H9 (cell line): ENCODE results near the gene PRSS50. TPM values are rescaled to one million over a fixed set of nuclear protein-coding genes. Genes with fewer than 3 reads are reported as not detected.

Source experiments
- DNase-seq: peaks from one replicate; pipeline ENCODE4 v3.0.0-alpha.2; 2017
- H2AFZ ChIP-seq: one replicate; pipeline ENCODE4 v1.6.1; 2013; ENCODE audit warnings: mild to moderate bottlenecking, low read length, control low read depth, moderate library complexity
- H2AK5ac ChIP-seq: 2 replicates; pipeline ENCODE4 v1.6.1; 2013; ENCODE audit warnings: low read length, control low read depth, mixed read lengths; ENCODE audit not compliant: insufficient read length
- H2BK120ac ChIP-seq: one replicate; pipeline ENCODE4 v1.6.1; 2013; ENCODE audit warnings: low read depth, mild to moderate bottlenecking, low read length, control low read depth, inconsistent platforms; ENCODE audit not compliant: poor library complexity, severe bottlenecking
- H2BK12ac ChIP-seq: 2 replicates; pipeline ENCODE4 v1.6.1; 2013; ENCODE audit warnings: low read length, control low read depth, mixed read lengths, low read depth; ENCODE audit not compliant: insufficient read length
- H2BK15ac ChIP-seq: 2 replicates; pipeline ENCODE4 v1.6.1; 2013; ENCODE audit warnings: low read depth, low read length, control low read depth
- H2BK20ac ChIP-seq: one replicate; pipeline ENCODE4 v1.6.1; 2013; ENCODE audit warnings: low read depth, mild to moderate bottlenecking, low read length, control low read depth, inconsistent platforms; ENCODE audit not compliant: poor library complexity, severe bottlenecking
- H2BK5ac ChIP-seq: 2 replicates; pipeline ENCODE4 v1.6.1; 2013; ENCODE audit warnings: low read length, control low read depth, mixed read lengths; ENCODE audit not compliant: insufficient read length
- H3K14ac ChIP-seq: 2 replicates; pipeline ENCODE4 v1.6.1; 2013; ENCODE audit warnings: low read length, control low read depth; ENCODE audit not compliant: insufficient read depth
- H3K18ac ChIP-seq: 2 replicates; pipeline ENCODE4 v1.6.1; 2013; ENCODE audit warnings: low read depth, mild to moderate bottlenecking, mixed read lengths, low read length, control low read depth; ENCODE audit not compliant: insufficient read length
- H3K23ac ChIP-seq: 2 replicates; pipeline ENCODE4 v1.6.1; 2013; ENCODE audit warnings: low read length, control low read depth, mixed read lengths, low read depth; ENCODE audit not compliant: insufficient read length
- H3K23me2 ChIP-seq: 2 replicates; pipeline ENCODE4 v1.6.1; 2013; ENCODE audit warnings: low read depth, mild to moderate bottlenecking, mixed read lengths, low read length, control low read depth; ENCODE audit not compliant: insufficient read length, poor library complexity, severe bottlenecking
- H3K27ac ChIP-seq: 2 replicates; pipeline ENCODE4 v1.5.1; 2013; ENCODE audit warnings: low read length, control low read depth, mixed read lengths, low read depth; ENCODE audit not compliant: insufficient read length
- H3K27me3 ChIP-seq: 2 replicates; pipeline ENCODE4 v1.6.1; 2013; ENCODE audit warnings: low read length, control low read depth, inconsistent platforms; ENCODE audit not compliant: insufficient read depth
- H3K4ac ChIP-seq: 2 replicates; pipeline ENCODE4 v1.6.1; 2013; ENCODE audit warnings: low read depth, mild to moderate bottlenecking, control low read depth, inconsistent platforms, low read length, moderate library complexity
- H3K4me1 ChIP-seq: 2 replicates; pipeline ENCODE4 v1.6.1; 2013; ENCODE audit warnings: low read length, control low read depth, inconsistent platforms; ENCODE audit not compliant: insufficient read depth
- H3K4me2 ChIP-seq: 2 replicates; pipeline ENCODE4 v1.6.1; 2013; ENCODE audit warnings: low read length, control low read depth, mixed read lengths; ENCODE audit not compliant: insufficient read length, insufficient read depth
- H3K56ac ChIP-seq: 2 replicates; pipeline ENCODE4 v1.6.1; 2013; ENCODE audit warnings: low read depth, mild to moderate bottlenecking, mixed read lengths, low read length, control low read depth; ENCODE audit not compliant: insufficient read length
- H3K79me1 ChIP-seq: 2 replicates; pipeline ENCODE4 v1.6.1; 2013; ENCODE audit warnings: low read depth, mild to moderate bottlenecking, moderate library complexity, low read length, control low read depth, inconsistent platforms; ENCODE audit not compliant: insufficient read depth, poor library complexity, severe bottlenecking
- H3K79me2 ChIP-seq: 2 replicates; pipeline ENCODE4 v1.6.1; 2013; ENCODE audit warnings: low read length, control low read depth, inconsistent platforms; ENCODE audit not compliant: insufficient read depth
- H3K9ac ChIP-seq: 2 replicates; pipeline ENCODE4 v1.6.1; 2013; ENCODE audit warnings: low read length, control low read depth, mixed read lengths; ENCODE audit not compliant: insufficient read length; ENCODE audit errors: extremely low read depth
- H3K9me3 ChIP-seq: one replicate; pipeline ENCODE4 v1.6.1; 2013; ENCODE audit warnings: low read depth, low read length, inconsistent platforms; ENCODE audit not compliant: control insufficient read depth
- H3T11ph ChIP-seq: one replicate; pipeline ENCODE4 v1.6.1; 2013; ENCODE audit warnings: mild to moderate bottlenecking, low read length, control low read depth, inconsistent platforms
- H4K20me1 ChIP-seq: one replicate; pipeline ENCODE4 v1.6.1; 2013; ENCODE audit not compliant: control insufficient read depth, insufficient read length, insufficient read depth
- H4K5ac ChIP-seq: 2 replicates; pipeline ENCODE4 v1.6.1; 2013; ENCODE audit warnings: low read depth, mild to moderate bottlenecking, mixed read lengths, low read length, control low read depth; ENCODE audit not compliant: insufficient read length
- H4K8ac ChIP-seq: replicated peaks from 2 replicates; pipeline ENCODE4 v1.6.1; 2013; ENCODE audit warnings: low read length, control low read depth, mixed read lengths, low read depth; ENCODE audit not compliant: insufficient read length
- H4K91ac ChIP-seq: 2 replicates; pipeline ENCODE4 v1.6.1; 2013; ENCODE audit warnings: low read depth, mild to moderate bottlenecking, moderate library complexity, mixed read lengths, low read length, control low read depth; ENCODE audit not compliant: insufficient read length
- H3K27ac Mint-ChIP-seq, 3 experiments: 2 replicates in 2 of 3; 3 replicates in 1 of 3; pipeline ENCODE4 v1.8.0; 2020 to 2021; ENCODE audit warnings: mixed read lengths in 3 of 3, mild to moderate bottlenecking in 1 of 3, moderate library complexity in 1 of 3
- H3K27me3 Mint-ChIP-seq: 2 replicates; pipeline ENCODE4 v1.8.0; 2021; ENCODE audit warnings: low read depth, mild to moderate bottlenecking, moderate library complexity, mixed read lengths
- H3K36me3 Mint-ChIP-seq, 3 experiments: 2 replicates in 2 of 3; 3 replicates in 1 of 3; pipeline ENCODE4 v1.8.0; 2020 to 2021; ENCODE audit warnings: low read depth in 3 of 3, mixed read lengths in 3 of 3; ENCODE audit not compliant: insufficient read depth in 1 of 3
- H3K4me1 Mint-ChIP-seq, 2 experiments: 2 replicates each; pipeline ENCODE4 v1.8.0; 2020; ENCODE audit warnings: mixed read lengths in 2 of 2
- H3K4me3 Mint-ChIP-seq, 2 experiments: 2 replicates in 1 of 2; 3 replicates in 1 of 2; pipeline ENCODE4 v1.8.0; 2020 to 2021; ENCODE audit warnings: mild to moderate bottlenecking in 2 of 2, mixed read lengths in 2 of 2, moderate library complexity in 1 of 2
- H3K9me3 Mint-ChIP-seq, 2 experiments: 2 replicates in 1 of 2; 3 replicates in 1 of 2; pipeline ENCODE4 v1.8.0; 2020; ENCODE audit warnings: mild to moderate bottlenecking in 2 of 2, mixed read lengths in 2 of 2, moderate library complexity in 1 of 2
- WGBS: extraction: QIAGEN DNeasy Blood & Tissue Kit; methylation state at CpG from one replicate; pipeline ENCODE4 v1.1.7; 2013; ENCODE audit warnings: missing lambda C conversion rate, low lambda C conversion rate, mixed read lengths; ENCODE audit not compliant: insufficient read length; ENCODE audit errors: extremely low coverage; 5-methylcytosine and 5-hydroxymethylcytosine counted together
- total RNA-seq: library from RNA; stranded (reverse); gene quantifications from 2 replicates; pipeline ENCODE4 v1.2.1, GENCODE V29; 2021
- TF ChIP-seq, protein P1 (sequence below): fragments of 200-600 bp; sonication (generic); conservative IDR thresholded peaks from 3 replicates; pipeline ENCODE4 v1.8.0; 2021; ENCODE audit warnings: antibody characterized with exemption, mild to moderate bottlenecking

PRSS50 gene
- total RNA-seq, 1 experiment from 2014 or later: 0.24 TPM

DNA sequence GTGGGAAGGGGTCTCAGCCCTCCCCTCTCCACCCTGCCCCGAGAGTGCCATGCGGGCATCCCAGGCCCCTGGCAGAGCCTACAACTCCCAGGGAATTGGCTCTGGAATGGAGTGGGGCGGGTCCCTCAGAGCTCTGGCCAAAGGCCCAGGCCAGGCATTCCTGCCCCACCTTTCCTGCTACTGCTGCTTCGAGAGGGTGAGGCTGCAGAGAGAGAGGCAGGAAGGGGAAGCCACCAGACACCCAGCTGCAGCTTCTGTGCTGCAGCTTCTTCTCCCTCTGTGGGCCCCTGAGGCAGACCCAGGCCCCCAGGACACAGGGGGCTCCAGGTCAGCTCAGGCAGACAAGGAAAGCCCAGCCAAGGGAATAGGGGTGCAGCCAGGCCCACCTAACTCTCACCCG, 26.9 kb downstream of the PRSS50 start:
- Mint-ChIP-seq H3K9me3 (no peaks in the 10 kb centered on the region), H3K4me1 (peaks cover 14 to 15% of the 10 kb centered on the region in 2 experiments), H3K4me3 (no peak overlapping the region), H3K36me3 (no peaks in the 10 kb centered on the region; a peak in 1 of 7 replicates), H3K27me3 (peaks cover 31% of the 10 kb centered on the region), H3K27ac (no peak overlapping the region)
- Histone ChIP-seq H3T11ph (no peak overlapping the region), H2BK15ac (no peak overlapping the region), H4K5ac (no peak overlapping the region), H3K14ac (no peak overlapping the region), H3K4me1 (no peaks in the 10 kb centered on the region; the same call in 1 of the 2 replicates), H3K23ac (no peak overlapping the region), H4K91ac (no peak overlapping the region), H4K8ac (no peak overlapping the region), H2BK12ac (no peak overlapping the region), H3K9me3 (no peaks in the 10 kb centered on the region), H4K20me1 (no peaks in the 10 kb centered on the region), H3K56ac (no peak overlapping the region), H2BK5ac (no peak overlapping the region), H3K9ac (no peak overlapping the region), H3K18ac (no peak overlapping the region), H3K79me2 (no peaks in the 10 kb centered on the region), H3K23me2 (peaks cover 8% of the 10 kb centered on the region), H2BK120ac (no peak overlapping the region), H2AK5ac (no peak overlapping the region), H3K4me2 (no peak overlapping the region), H3K27ac (no peak overlapping the region), H3K4ac (no peak overlapping the region), H3K79me1 (no peaks in the 10 kb centered on the region), H2BK20ac (no peak overlapping the region), H3K27me3 (peaks cover 4% of the 10 kb centered on the region; the same call in 1 of the 2 replicates), H2AFZ (no peak overlapping the region)
- no peak for DNase-seq
- WGBS: no CpG with 5 or more reads among the region's 5 CpGs
- TF ChIP-seq, protein P1, sequence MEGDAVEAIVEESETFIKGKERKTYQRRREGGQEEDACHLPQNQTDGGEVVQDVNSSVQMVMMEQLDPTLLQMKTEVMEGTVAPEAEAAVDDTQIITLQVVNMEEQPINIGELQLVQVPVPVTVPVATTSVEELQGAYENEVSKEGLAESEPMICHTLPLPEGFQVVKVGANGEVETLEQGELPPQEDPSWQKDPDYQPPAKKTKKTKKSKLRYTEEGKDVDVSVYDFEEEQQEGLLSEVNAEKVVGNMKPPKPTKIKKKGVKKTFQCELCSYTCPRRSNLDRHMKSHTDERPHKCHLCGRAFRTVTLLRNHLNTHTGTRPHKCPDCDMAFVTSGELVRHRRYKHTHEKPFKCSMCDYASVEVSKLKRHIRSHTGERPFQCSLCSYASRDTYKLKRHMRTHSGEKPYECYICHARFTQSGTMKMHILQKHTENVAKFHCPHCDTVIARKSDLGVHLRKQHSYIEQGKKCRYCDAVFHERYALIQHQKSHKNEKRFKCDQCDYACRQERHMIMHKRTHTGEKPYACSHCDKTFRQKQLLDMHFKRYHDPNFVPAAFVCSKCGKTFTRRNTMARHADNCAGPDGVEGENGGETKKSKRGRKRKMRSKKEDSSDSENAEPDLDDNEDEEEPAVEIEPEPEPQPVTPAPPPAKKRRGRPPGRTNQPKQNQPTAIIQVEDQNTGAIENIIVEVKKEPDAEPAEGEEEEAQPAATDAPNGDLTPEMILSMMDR: no peak
